B cell (primary cell): ENCODE results near the gene TRIOBP. TPM values are rescaled to one million over a fixed set of nuclear protein-coding genes. Genes with fewer than 3 reads are reported as not detected.

Source experiments
- ATAC-seq: fragments of 200-7000 bp; cut with Tn5 transposase; one replicate; pipeline ENCODE4 v1.10.0; 2021; ENCODE audit warnings: low read depth, mild to moderate bottlenecking, moderate number of reproducible peaks, moderate library complexity
- CTCF ChIA-PET: fragments of 350-600 bp; sonication (Branson Sonifier 250); formaldehyde crosslinking; loops from one replicate; lab custom pipeline; 2021; ENCODE audit warnings: antibody characterized with exemption, inconsistent platforms; lab: Charles Lee
- POLR2A ChIA-PET: fragments of 350-600 bp; sonication (Branson Sonifier 250); formaldehyde crosslinking; loops from one replicate; lab custom pipeline; 2021; ENCODE audit warnings: antibody characterized with exemption; lab: Charles Lee
- DNase-seq: peaks from one replicate; pipeline ENCODE4 v3.0.0; 2013
- H2AFZ ChIP-seq: 2 replicates; pipeline ENCODE4 v1.6.1; 2012; ENCODE audit warnings: mild to moderate bottlenecking, low read depth, low read length; ENCODE audit not compliant: insufficient read depth, poor library complexity, severe bottlenecking
- H3K27ac ChIP-seq, 2 donors: 1 replicate in 1 of 2; 2 replicates in 1 of 2; pipeline ENCODE4 v1.5.1; 2012 to 2013; ENCODE audit warnings: low read length in 2 of 2, mild to moderate bottlenecking in 2 of 2, moderate library complexity in 1 of 2
- H3K27me3 ChIP-seq, 4 experiments: fragments of 200-600 bp in 1 of 4; sonication (generic) in 1 of 4; replicated peaks in 1 of 4; 1 replicate in 2 of 4; 2 replicates in 2 of 4; pipeline versions ENCODE4 v1.6.1 to v1.7.0; 2013 to 2016; ENCODE audit warnings: low read length in 3 of 4, mild to moderate bottlenecking in 2 of 4, mixed read lengths in 1 of 4, moderate library complexity in 1 of 4; ENCODE audit not compliant: insufficient read depth in 4 of 4, control insufficient read depth in 3 of 4; ENCODE audit errors: control extremely low read depth in 1 of 4
- H3K36me3 ChIP-seq, 2 experiments: replicated peaks in 1 of 2; 1 replicate in 1 of 2; 2 replicates in 1 of 2; pipeline versions ENCODE4 v1.6.1 to v1.7.1; 2013; ENCODE audit warnings: low read length in 1 of 2; ENCODE audit not compliant: insufficient read depth in 2 of 2, control insufficient read depth in 1 of 2; ENCODE audit errors: control extremely low read depth in 1 of 2, extremely low read depth in 1 of 2
- H3K4me1 ChIP-seq, 2 donors: fragments of 200-600 bp in 1 of 2; sonication (generic) in 1 of 2; 1 replicate in 1 of 2; 2 replicates in 1 of 2; pipeline versions ENCODE4 v1.5.1 to v1.6.1; 2013 to 2017; ENCODE audit warnings: low read length in 2 of 2; ENCODE audit not compliant: control insufficient read depth in 2 of 2, insufficient read depth in 2 of 2
- H3K4me2 ChIP-seq: replicated peaks from 2 replicates; pipeline ENCODE3; 2012; ENCODE audit warnings: mild to moderate bottlenecking, low read depth, low read length; ENCODE audit not compliant: poor library complexity, severe bottlenecking
- H3K4me3 ChIP-seq, 5 experiments: fragments of 200-600 bp in 1 of 5; sonication (generic) in 1 of 5; 1 replicate in 3 of 5; 2 replicates in 2 of 5; pipeline versions ENCODE4 v1.5.1 to v1.7.0; 2011 to 2016; ENCODE audit warnings: low read length in 4 of 5, mild to moderate bottlenecking in 4 of 5, low read depth in 2 of 5, control low read depth in 1 of 5, moderate library complexity in 1 of 5; ENCODE audit not compliant: insufficient read depth in 1 of 5; ENCODE audit errors: control extremely low read depth in 1 of 5, extremely low read depth in 1 of 5
- H3K79me2 ChIP-seq: fragments of 200-600 bp; sonication (generic); one replicate; pipeline ENCODE4 v1.6.0; 2016; ENCODE audit warnings: low read length; ENCODE audit not compliant: control insufficient read depth, insufficient read depth
- H3K9ac ChIP-seq: fragments of 200-600 bp; sonication (generic); 2 replicates; pipeline ENCODE4 v1.6.1; 2017; ENCODE audit warnings: mild to moderate bottlenecking, low read length, moderate library complexity
- H3K9me3 ChIP-seq, 3 donors: one replicate each; pipeline versions ENCODE4 v1.6.1 to v1.7.1; 2013; ENCODE audit warnings: low read length in 2 of 3; ENCODE audit not compliant: control insufficient read depth in 2 of 3, insufficient read depth in 1 of 3; ENCODE audit errors: control extremely low read depth in 1 of 3
- H4K20me1 ChIP-seq: 2 replicates; pipeline ENCODE4 v1.6.0; 2012; ENCODE audit warnings: mild to moderate bottlenecking, low read length; ENCODE audit not compliant: insufficient read depth, control insufficient read depth, poor library complexity, severe bottlenecking
- H3K27ac Mint-ChIP-seq: one replicate; pipeline ENCODE4 v1.8.0; 2021; ENCODE audit warnings: mixed read lengths
- H3K27me3 Mint-ChIP-seq: one replicate; pipeline ENCODE4 v1.8.0; 2021; ENCODE audit warnings: mixed read lengths
- H3K4me1 Mint-ChIP-seq: one replicate; pipeline ENCODE4 v1.8.0; 2021; ENCODE audit warnings: mixed read lengths
- H3K4me3 Mint-ChIP-seq: one replicate; pipeline ENCODE4 v1.8.0; 2021; ENCODE audit warnings: mixed read lengths
- H3K9me3 Mint-ChIP-seq: one replicate; pipeline ENCODE4 v1.8.0; 2022; ENCODE audit warnings: mixed read lengths; ENCODE audit not compliant: insufficient read depth
- EZH2 ChIP-seq: IDR thresholded peaks from 2 replicates; pipeline ENCODE4 v1.6.1; 2012; ENCODE audit warnings: borderline replicate concordance, low read depth, mild to moderate bottlenecking, moderate library complexity, low read length; ENCODE audit not compliant: insufficient read depth, poor library complexity, severe bottlenecking
- WGBS: methylation state at CpG from one replicate; pipeline ENCODE4 v1.1.5; 2013; ENCODE audit warnings: missing lambda C conversion rate; ENCODE audit not compliant: insufficient coverage; 5-methylcytosine and 5-hydroxymethylcytosine counted together
- intact Hi-C: fragments of 100-400 bp; cut with micrococcal nuclease; formaldehyde crosslinking; loops from one replicate; pipeline ENCODE4 v1.10.0; 2022
- polyA plus RNA-seq: library from polyadenylated mRNA; depleted of rRNA; stranded (reverse); fragments of >200 nt; gene quantifications from 2 replicates; pipeline ENCODE4 v1.2.3, GENCODE V29; 2012
- total RNA-seq, 2 donors: library from RNA; stranded (reverse); fragments of 120-200 nt in 1 of 2; gene quantifications; 1 replicate in 1 of 2; 2 replicates in 1 of 2; pipeline versions ENCODE4 v1.2.3 to v1.2.4, GENCODE V29; 2013 to 2022
- TF ChIP-seq, protein P1 (sequence below): fragments of 200-600 bp; IDR thresholded peaks from one replicate; pipeline ENCODE4 v1.8.0; 2022; ENCODE audit warnings: antibody characterized with exemption, mild to moderate bottlenecking

The TRIOBP gene
- total and polyA plus RNA-seq, 2 donors (not counting 1 experiment from before 2014, with no cell fraction given): 26.8 to 47.5 TPM

DNA sequence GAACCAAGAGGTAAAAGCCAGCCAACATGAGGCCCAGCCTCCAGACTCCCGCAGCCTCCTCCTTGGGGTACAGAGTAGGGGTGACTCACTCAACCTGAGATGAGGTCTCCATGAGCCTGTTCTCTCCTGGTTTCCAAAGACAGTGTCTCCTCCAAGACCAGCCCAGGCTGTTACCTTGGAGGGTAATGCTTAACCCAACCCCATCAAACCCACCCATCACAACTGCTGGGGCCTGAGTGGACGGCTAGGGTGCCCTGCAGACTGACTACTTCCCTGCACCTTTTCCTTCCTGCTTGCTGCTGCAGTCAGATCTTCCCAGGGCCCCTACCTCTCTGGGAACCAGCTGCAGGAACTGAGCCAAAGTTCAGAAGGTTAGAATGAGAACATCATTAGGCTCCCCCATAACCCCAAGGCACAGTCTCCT, 15.8 kb upstream of the TRIOBP start:
- 100% methylated on average over 1 of the region's 2 CpGs for WGBS
- Histone ChIP-seq H3K4me3 (no peak overlapping the region), H3K79me2 (peaks cover 14% of the 10 kb centered on the region), H2AFZ (no peak overlapping the region), H3K4me1 (peaks cover 15 to 39% of the 10 kb centered on the region in 2 donors), H3K4me2 (no peak overlapping the region), H3K27ac (no peak overlapping the region), H3K36me3 (no peaks in the 10 kb centered on the region), H3K9me3 (no peaks in the 10 kb centered on the region), H3K9ac (no peak overlapping the region), H4K20me1 (no peaks in the 10 kb centered on the region), H3K27me3 (no peaks in the 10 kb centered on the region)
- POLR2A ChIA-PET: interaction anchor here (0.6 to 2.2 kb wide), 7 partner anchors 15 to 73 kb away, joined by 3 to 14 read pairs (median 5); partner anchors contain the start of genes GGA1 and PDXP
- Mint-ChIP-seq H3K9me3 (no peaks in the 10 kb centered on the region), H3K27ac (no peak overlapping the region), H3K27me3 (no peaks in the 10 kb centered on the region), H3K4me3 (no peak overlapping the region), H3K4me1 (peaks cover 27% of the 10 kb centered on the region)
- CTCF ChIA-PET: interaction anchor here (0.6 to 23.0 kb wide), 14 partner anchors 8 to 167 kb away, joined by 3 to 501 read pairs (median 4); partner anchors contain the start of genes GGA1, LGALS1, PDXP and SH3BP1
- TF ChIP-seq, protein P1, sequence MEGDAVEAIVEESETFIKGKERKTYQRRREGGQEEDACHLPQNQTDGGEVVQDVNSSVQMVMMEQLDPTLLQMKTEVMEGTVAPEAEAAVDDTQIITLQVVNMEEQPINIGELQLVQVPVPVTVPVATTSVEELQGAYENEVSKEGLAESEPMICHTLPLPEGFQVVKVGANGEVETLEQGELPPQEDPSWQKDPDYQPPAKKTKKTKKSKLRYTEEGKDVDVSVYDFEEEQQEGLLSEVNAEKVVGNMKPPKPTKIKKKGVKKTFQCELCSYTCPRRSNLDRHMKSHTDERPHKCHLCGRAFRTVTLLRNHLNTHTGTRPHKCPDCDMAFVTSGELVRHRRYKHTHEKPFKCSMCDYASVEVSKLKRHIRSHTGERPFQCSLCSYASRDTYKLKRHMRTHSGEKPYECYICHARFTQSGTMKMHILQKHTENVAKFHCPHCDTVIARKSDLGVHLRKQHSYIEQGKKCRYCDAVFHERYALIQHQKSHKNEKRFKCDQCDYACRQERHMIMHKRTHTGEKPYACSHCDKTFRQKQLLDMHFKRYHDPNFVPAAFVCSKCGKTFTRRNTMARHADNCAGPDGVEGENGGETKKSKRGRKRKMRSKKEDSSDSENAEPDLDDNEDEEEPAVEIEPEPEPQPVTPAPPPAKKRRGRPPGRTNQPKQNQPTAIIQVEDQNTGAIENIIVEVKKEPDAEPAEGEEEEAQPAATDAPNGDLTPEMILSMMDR: no peak
- TF ChIP-seq EZH2: no peak
- ATAC-seq (no peak), DNase-seq (peak; percentile 10)
- intact Hi-C loops: loop anchor here (1.0 kb wide), 4 partner anchors 20 to 74 kb away; no protein-coding TSS in a partner anchor

DNA sequence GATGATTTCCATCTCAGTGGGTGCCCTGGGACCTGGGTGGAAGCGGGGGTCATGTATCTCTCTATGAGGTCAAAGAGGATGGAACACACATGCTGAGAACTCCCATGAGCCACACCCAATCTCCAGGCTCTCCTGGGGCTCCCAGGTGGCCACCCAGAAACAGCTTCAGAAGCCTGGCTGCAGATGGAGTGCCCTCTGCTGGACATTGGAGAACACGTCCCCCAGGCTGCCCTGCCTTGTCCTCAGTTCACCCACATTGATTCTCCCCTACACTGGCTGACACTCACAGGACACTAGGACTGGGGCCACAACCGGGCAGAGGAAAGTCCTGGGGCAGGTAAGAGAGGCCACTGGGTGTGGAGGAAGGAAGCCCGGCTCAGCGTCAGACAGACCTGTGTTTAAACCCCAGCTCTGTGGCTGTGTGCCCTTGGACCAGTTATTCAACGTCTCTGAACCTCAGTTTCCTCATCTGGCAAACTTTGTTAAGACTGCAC, 15.2 kb upstream of the TRIOBP start:
- DNase-seq (peak; percentile 81), ATAC-seq (peak; percentile 10)
- TF ChIP-seq EZH2: no peak
- TF ChIP-seq, protein P1: peak; percentile 84
- Histone ChIP-seq H3K9me3 (no peaks in the 10 kb centered on the region), H3K27ac (no peak overlapping the region), H3K27me3 (no peaks in the 10 kb centered on the region), H3K9ac (no peak overlapping the region), H3K4me1 (peaks cover 12 to 36% of the 10 kb centered on the region in 2 donors), H3K4me2 (no peak overlapping the region), H2AFZ (no peak overlapping the region), H3K36me3 (no peaks in the 10 kb centered on the region), H3K4me3 (no peak overlapping the region), H4K20me1 (no peaks in the 10 kb centered on the region), H3K79me2 (peaks cover 13% of the 10 kb centered on the region)
- Mint-ChIP-seq H3K27me3 (no peaks in the 10 kb centered on the region), H3K4me3 (no peak overlapping the region), H3K9me3 (no peaks in the 10 kb centered on the region), H3K4me1 (peaks cover 27% of the 10 kb centered on the region), H3K27ac (peak overlapping the region; percentile 72)
- intact Hi-C loops: loop anchor here (1.0 kb wide), 4 partner anchors 20 to 74 kb away; no protein-coding TSS in a partner anchor
- POLR2A ChIA-PET: interaction anchor here (0.6 to 2.2 kb wide), 6 partner anchors 20 to 73 kb away, joined by 3 to 14 read pairs (median 6); partner anchors contain the start of genes GGA1 and PDXP
- 25% methylated on average over 5 of the region's 6 CpGs for whole genome bisulfite sequencing
- CTCF ChIA-PET: interaction anchor here (0.6 to 23.0 kb wide), 14 partner anchors 10 to 166 kb away, joined by 3 to 501 read pairs (median 4); partner anchors contain the start of genes GGA1, LGALS1, PDXP and SH3BP1
